Measurements from ENCODE around the gene LDAF1. TPM values are rescaled to one million over a fixed set of nuclear protein-coding genes. Genes with fewer than 3 reads are reported as not detected.
"Not testable (repeated sequence)": the region's sequence is repeated elsewhere in the genome, so short reads cannot be mapped to it uniquely, and the experiment has no call there.

Gene LDAF1
- total RNA-seq, 4 donors from 2014 or later: 10.5 to 88.6 (median 51.4) TPM

DNA sequence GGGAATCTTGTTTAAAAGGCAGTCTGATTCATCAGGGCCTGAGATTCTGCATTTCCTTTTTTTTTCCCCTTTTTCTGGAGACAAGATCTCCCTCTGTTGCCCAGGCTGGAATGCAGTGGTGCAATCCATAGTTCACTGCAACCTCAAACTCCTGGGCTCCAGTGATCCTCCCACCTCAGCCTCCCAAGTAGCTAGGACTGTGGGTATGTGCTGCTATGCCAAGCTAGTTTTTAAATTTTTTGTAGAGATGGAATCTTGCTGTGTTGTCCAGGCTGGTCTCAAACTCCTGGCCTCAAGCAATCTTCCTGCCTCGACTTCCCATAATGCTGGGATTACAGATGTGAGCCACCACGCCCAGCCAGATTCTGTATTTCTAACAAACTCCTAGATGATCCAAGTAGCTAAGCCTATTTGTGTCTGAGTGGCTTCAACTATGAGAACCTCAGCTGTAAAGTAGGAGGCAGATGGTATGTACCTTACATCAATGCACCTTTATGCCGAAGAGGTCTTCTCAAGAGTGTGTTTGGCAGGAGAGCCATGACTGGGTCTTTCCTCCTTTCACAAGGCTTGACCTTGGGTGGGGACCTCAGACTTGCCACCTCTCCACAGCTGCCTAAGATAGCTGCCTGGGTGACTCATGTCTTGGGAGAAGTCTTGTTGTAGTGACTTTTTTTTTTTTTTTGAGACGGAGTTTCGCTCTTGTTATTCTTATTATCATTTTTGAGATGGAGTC is 10.9 kb downstream of the LDAF1 start:
- no peaks in the 10 kb centered on the region for H3K36me3 ChIP-seq
- no peak overlapping the region for H3K27ac ChIP-seq
- H3K4me1 ChIP-seq: no peaks in the 10 kb centered on the region
- no peak for DNase-seq
- intact Hi-C loops (cut with DNase I; ENCODE audit: low total_unique reads): no loop called here
- H3K9me3 ChIP-seq: no peaks in the 10 kb centered on the region
- H3K4me3 ChIP-seq: no peak overlapping the region
- H3K27me3 ChIP-seq: no peaks in the 10 kb centered on the region
- TF ChIP-seq CTCF (IDR thresholded peaks at IDR 0.05): no peak
- no peak for TF ChIP-seq POLR2A (IDR thresholded peaks at IDR 0.05)

GRCh38 chr16:21170116-21170515 is 11.6 kb downstream of the LDAF1 start:
- H3K4me1 ChIP-seq; H3K9me3 ChIP-seq; H3K36me3 ChIP-seq; H3K27ac ChIP-seq; H3K4me3 ChIP-seq; H3K27me3 ChIP-seq; intact Hi-C loops (cut with DNase I; ENCODE audit: low total_unique reads); DNase-seq: not testable (repeated sequence)

GRCh38 chr16:21172650-21173049 is 14.2 kb downstream of the LDAF1 start:
- DNase-seq: no peak
- H3K27me3 ChIP-seq: no peaks in the 10 kb centered on the region
- intact Hi-C loops (cut with DNase I; ENCODE audit: low total_unique reads): no loop called here
- no peaks in the 10 kb centered on the region for H3K9me3 ChIP-seq
- no peaks in the 10 kb centered on the region for H3K36me3 ChIP-seq
- no peaks in the 10 kb centered on the region for H3K4me1 ChIP-seq
- TF ChIP-seq CTCF (IDR thresholded peaks at IDR 0.05) (no peak), POLR2A (IDR thresholded peaks at IDR 0.05) (no peak)
- no peak overlapping the region for H3K27ac ChIP-seq
- no peak overlapping the region for H3K4me3 ChIP-seq

DNA sequence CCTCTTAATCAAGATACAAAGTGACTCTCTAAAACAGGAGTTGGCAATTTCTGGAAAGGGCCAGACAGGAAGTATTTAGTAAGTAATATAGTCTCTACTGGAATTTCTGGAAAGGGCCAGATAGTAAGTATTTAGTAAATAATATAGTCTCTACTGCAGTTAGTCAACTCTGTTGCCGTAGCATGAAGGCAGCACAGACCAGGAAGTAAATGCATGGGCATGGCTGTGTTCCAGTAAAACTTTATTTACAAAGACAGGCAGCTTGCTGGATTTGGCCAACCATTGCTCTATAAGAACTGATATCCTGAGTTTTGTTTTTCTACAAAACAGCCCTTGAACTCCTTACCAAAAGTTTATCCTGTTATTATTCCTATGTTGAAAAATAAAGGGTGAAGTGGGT is 16.9 kb downstream of the LDAF1 start:
- Histone ChIP-seq H3K27ac (no peak overlapping the region), H3K36me3 (no peaks in the 10 kb centered on the region)

GRCh38 chr16:21179126-21179982 is 20.9 kb downstream of the LDAF1 start:
- H3K4me1 ChIP-seq: no peaks in the 10 kb centered on the region
- no peak for DNase-seq
- intact Hi-C loops (cut with DNase I; ENCODE audit: low total_unique reads): no loop called here
- no peak overlapping the region for H3K27ac ChIP-seq
- H3K4me3 ChIP-seq: no peak overlapping the region
- H3K36me3 ChIP-seq: no peaks in the 10 kb centered on the region
- TF ChIP-seq POLR2A (IDR thresholded peaks at IDR 0.05) (no peak), CTCF (IDR thresholded peaks at IDR 0.05) (no peak)
- H3K9me3 ChIP-seq: no peaks in the 10 kb centered on the region
- H3K27me3 ChIP-seq: no peaks in the 10 kb centered on the region

More for the DNA sequence above, 16.9 kb downstream of the LDAF1 start:
- Histone ChIP-seq H3K4me3 (no peak overlapping the region), H3K4me1 (no peaks in the 10 kb centered on the region), H3K27me3 (no peaks in the 10 kb centered on the region), H3K9me3 (no peaks in the 10 kb centered on the region)
- DNase-seq: no peak
- intact Hi-C loops (cut with DNase I; ENCODE audit: low total_unique reads): no loop called here
- TF ChIP-seq POLR2A (IDR thresholded peaks at IDR 0.05) (no peak), CTCF (IDR thresholded peaks at IDR 0.05) (no peak)
